Measurements from ENCODE around the gene EIF4H.
"Not testable (repeated sequence)": the region's sequence is repeated elsewhere in the genome, so short reads cannot be mapped to it uniquely, and the experiment has no call there.

Gene EIF4H

DNA sequence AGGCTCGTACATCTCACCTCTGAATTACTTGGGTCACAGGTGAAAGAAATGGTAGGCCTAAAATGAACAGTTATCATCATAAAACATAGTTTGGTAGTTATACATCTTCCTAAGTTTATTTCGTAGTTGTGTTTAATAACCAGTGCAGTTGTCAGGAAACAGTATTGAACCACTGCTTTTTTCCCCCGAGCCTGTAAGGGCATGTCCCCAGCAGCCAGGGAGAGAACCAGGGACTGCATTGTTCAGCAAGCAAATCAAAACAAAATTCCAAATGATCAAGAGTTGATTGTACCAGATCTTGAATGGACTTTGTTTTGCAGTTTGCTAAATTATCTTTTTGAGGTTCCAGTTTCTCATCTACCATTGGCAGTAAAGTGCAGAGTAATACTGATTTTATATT, 2.4 kb downstream of the EIF4H start:
- DNase-seq: no peak

DNA sequence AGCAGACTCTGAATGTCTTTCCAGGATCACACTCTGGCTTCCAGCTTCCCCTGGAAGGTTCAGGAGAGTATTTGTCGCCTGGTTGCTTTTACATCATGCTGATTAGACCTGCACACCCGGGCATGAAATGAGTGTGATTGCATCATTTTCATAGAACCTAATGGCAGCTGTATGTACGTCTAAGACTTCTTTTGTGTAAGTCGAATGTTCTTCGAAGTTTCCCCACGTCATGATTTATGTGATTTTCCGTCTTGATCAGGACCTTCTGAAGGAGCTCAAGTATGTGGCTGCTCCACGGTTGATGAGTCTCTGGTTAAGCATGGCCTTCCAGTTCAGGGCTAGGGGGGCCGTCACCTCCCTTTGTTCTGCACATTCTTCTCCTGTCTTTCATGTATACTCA, 4.5 kb downstream of the EIF4H start:
- no peak for DNase-seq

DNA sequence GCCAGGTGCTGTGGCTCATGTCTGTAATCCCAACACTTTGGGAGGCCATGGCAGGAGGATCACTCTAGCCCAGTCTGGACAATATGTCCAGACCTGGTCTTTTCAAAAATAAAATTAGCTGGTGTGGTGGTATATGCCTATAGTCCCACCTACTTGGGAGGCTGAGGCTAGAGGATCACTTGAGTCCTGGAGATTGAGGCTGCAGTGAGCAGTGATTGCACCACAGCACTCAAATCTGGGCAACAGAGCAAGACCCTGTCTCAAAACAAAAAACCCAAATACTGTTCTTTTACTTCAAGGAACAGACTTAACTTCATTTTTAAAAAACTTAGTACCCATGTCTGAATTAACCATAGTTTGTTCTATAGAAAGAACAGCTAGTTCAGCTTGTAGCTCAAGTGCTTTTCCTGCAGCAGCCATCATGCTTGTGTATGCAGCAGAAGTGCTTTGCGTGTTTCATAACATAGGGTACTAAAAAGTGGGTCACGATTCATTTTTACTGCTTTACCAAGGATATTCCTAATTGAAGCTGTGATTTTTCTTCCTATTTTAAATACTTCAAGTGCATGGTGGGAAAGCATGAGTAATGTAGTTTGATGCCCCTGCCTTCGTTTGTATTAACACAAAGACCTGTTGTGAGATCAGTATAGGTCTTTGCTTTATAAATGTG, 5.9 kb downstream of the EIF4H start:
- no peak for DNase-seq

DNA sequence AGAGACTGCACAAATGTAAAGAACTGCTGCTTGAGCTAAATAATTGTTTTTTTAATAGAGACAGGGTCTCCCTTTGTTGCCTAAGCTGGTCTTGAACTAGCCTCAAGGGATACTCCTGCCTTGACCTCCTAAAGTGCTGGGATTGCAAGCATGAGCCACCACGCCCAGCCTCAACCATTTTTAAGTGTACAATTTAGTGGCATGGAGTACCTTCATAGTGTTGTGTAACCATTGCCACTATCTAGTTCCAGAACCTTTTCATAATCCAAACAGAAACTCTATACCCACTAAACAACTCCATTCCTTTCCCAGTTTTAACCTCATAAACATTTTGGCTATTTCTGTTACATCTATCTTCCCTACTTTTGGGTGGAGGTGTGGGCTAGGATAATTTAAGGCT, 6.7 kb downstream of the EIF4H start:
- DNase-seq: no peak

DNA sequence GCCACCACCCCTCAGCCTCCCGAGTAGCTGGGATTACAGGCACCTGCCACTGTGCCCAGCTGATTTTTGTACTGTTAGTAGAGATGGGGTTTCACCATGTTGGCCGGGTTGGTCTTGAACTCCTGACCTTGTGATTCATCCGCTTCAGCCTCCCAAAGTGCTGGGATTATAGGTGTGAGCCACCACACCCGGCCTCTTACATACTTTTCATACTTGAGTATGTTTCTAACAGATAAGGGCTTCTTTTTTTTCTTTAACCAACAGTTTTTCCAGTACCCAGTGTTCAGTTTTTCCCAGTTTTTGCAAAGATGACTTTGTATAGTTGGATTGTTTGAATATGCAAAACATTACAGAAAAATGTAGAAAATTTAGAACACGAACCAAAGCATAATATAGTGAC, 7.7 kb downstream of the EIF4H start:
- DNase-seq: no peak

DNA sequence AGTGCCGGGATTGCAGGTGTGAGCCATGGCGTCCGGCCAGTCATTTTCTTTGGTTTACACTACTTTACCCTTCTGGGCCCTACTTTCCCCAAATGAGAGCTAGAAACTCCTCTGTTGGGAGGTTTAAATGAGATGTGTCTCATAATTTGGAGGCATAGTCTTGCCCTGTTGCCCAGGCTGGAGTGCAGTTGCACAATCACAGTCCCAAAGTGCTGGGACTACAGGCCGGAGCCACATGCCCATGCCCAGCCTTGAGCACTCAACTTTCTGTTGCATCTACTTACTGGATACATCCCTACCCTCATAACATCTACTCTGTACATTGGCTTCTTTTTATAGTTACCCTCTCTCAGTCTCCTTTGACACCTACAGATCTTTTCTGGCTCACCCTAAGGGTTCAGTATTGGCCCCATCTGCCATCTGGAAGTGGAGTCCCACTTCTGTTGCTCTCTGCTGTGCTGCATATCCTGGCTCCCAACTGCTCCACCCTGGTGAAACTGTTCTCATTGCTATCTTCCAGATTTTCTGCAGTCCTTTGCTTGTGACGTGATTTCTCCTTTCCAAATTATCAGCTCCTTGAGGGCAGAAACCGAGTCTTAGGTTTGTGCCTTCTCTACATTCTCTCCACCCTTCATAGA, 8.4 kb downstream of the EIF4H start:
- DNase-seq: no peak

DNA sequence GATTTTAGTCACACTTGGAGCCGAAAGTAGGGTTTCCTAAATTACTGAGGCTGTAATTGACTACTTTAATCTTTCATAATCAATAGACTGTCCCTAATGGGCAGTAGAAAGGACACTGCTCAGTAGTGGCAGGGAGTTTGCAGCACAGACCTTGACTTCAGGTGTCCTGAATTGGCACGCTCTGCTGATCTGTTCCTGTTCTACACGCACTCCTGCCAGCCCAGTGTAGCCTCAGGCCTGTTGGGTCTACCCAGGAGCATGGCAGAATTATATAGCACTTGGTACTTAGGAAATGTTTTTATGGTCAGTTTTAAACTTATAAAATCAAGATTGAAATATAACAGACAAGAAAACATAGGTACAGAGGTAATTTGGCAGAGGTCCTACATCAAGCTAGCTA, 9.0 kb downstream of the EIF4H start:
- DNase-seq: no peak

DNA sequence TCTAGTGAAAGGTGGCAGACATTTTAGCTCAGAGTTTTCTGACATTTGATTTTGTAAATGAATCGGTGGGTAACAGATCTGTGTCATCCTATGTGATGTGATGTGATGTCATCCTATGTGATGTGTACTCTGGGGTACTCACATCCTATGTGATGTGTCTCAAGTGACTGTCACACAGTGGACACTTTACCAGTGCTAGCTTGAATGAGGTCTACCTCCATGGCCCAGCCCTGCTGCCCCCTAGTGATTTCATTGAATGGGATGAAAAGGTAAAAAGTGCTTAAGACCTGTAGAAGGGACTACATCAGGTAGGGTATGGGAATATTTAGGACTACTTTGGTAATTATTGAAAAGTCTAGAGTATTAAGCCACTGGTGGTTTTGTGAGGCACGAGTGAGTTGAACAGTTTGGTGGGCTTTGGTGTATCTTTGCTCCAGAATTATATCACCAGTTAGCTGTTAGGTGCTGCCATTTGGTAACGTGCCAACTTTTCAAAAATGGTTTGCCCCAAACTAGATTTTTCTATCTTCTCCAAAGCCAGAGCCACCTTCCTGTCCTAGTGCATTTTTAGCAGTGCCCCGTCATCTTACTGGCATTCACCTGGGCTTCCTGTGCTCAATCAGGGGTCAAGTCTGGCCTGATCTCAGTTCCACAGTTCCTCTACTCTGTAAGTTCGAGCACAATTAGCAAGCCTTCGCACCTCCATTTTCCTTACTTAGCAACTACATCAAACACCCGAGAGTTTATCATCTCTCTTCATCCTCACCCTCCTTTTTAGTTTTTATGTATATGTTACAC, 9.7 kb downstream of the EIF4H start:
- DNase-seq: peak; percentile 38

DNA sequence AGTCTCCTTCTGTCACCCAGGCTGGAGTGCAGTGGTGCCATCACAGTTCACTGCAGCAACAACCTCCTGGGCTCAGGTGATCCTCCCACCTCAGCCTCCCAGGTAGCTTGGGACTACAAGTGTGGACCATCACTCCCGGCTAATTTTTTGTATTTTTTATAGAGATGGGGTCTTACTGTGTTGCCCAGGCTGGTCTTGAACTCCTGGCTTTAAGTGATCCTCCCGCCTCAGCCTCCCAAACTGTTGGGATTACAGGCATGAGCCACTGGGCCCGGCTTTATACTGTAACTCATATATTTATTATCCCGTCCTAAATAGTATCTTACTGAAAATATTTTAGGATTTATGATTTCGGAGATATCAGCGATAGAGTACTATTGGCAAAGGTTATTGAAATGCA, 10.9 kb downstream of the EIF4H start:
- no peak for DNase-seq

DNA sequence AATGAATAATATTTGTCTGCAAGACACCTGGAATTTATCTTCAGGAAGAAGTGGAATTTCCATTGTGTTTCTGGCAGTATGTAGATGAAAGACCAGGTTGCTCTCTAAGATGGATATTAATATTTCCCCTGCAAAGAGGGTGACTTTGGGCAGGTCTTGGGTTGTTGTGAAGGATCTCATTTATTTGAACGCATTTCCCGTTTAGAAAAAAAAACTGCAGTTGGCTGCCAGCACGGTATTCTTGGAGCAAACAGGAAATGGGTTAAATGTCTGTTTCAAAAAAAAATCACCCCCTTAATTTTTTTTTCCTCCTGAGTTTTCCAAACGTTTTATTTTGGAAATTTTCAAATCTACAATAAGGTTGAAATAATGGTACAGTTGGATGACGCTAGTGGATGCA, 11.5 kb downstream of the EIF4H start:
- no peak for DNase-seq

DNA sequence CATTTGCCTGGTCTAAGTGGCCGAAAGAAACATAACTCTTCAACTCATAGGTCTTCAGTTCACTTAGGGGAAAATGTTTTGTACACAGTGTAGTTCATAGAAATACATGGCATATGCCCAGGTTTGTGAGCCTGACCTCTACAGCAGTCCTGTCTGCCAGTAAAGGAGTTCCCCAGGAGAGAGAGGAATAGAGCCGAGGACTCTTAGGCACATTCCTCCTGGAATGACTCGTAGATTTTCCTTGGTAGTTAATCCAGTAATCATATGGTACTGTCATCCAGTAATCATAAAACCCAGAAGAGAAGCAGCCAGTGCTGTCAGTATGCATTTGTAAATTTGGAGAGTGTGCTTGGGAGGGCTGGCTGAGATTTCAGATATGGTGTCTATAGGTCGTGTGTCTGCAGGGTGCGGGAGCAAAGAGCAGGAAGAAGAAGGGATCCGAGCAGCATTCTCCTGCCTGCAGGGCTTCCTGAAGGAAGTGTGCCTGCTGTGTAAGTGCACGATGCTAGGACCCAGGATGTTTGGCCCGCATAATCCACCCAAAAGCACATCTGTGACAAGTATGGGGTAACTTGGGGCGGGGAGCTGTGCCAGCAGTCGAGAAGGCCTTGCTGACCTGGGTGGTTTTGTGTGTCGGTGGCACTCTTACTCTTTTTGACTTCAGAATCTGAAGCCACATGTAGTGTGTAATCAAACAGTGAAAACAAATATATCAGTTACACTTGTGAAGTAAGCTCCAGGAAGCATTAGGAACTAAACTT, 13.9 kb downstream of the EIF4H start:
- DNase-seq: no peak

DNA sequence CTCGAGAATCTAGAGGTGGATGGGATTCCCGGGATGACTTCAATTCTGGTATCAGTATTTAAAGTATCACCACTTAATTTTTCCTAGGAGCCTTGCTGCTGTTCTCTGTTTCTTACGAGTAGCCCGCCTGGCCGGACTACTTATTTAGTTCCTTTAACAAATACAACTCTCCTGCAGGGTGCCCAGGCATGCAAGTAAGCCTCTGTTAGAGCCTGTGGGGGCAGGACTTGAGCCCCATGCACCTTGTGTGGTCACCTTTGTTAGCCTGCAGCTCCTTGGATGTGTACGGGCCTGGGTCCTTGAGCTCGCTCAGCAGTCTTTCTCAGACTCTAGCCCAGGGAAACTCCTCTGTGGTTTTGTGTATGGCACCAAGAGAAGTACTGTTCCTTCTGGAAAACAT, 16.1 kb downstream of the EIF4H start:
- DNase-seq: no peak

DNA sequence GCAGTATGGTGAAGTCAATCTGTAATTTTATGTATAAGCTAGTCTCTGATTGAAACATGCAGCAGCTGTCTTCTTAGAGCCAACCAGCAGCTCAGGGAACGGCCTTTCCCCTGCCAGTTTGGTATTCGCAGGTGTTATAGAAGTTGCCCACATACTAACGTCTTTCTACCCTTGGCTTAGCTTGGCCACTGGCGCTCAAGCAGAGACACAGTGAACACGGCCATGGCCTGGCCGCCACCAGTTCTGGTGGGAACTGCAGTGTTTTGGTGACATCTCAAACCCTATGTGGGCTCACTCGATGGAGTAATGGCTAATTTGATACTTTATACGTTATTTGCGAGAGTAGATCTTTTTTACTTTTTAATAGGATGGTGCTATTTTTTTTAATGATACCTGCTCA, 17.1 kb downstream of the EIF4H start:
- DNase-seq: no peak

DNA sequence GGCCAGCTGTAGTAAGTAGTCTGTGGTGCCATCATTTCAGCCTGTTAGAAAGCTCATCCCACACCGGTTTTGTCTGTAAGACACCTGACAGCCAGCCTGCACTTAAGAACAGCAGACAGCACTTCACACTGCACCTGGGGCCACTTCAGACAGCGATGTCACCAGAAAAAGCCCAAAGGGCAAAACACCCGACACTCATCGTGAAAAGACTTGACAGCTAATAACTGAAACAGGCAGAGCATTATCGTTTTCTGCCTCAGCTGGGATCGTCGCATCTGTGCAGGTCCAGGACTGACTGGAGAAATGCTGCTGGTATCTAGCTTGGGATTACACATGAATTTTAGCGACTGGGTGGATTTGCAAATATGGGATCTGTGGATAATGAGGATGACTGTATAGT, 18.9 kb downstream of the EIF4H start:
- no peak for DNase-seq

DNA sequence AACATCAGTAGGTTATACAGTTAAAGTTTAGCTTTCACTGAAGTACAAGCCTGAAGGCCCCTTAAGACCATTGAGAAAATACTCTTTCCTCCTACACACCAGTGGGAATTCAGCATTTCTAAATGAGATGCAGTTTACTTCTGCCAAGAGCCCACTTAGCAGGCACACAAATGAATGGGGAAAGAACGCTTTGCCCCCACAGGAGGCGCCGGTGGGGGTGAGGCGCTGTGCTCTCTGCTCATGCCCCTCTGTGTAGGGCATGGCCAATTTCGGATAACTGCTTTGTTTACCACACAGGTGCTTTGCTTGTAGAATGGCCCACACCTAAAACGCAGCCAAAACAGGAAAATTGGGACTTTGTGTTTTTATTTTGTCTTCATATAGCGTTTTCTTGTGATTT, 19.8 kb downstream of the EIF4H start:
- no peak for DNase-seq

DNA sequence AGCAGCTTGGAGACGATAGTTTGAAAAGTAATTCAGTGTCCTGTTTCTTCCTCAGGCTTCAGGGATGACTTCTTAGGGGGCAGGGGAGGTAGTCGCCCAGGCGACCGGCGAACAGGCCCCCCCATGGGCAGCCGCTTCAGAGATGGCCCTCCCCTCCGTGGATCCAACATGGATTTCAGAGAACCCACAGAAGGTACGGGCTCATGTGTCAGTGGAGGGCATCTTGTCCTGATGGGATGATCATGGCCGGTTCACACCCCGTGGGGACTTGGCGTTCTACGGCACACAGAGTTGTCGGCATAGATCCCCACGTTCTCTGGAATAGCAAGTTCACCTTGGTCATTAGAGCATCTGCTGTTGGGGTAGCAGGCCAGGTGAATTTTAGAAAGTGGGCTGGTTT, 20.5 kb downstream of the EIF4H start:
- no peak for DNase-seq

DNA sequence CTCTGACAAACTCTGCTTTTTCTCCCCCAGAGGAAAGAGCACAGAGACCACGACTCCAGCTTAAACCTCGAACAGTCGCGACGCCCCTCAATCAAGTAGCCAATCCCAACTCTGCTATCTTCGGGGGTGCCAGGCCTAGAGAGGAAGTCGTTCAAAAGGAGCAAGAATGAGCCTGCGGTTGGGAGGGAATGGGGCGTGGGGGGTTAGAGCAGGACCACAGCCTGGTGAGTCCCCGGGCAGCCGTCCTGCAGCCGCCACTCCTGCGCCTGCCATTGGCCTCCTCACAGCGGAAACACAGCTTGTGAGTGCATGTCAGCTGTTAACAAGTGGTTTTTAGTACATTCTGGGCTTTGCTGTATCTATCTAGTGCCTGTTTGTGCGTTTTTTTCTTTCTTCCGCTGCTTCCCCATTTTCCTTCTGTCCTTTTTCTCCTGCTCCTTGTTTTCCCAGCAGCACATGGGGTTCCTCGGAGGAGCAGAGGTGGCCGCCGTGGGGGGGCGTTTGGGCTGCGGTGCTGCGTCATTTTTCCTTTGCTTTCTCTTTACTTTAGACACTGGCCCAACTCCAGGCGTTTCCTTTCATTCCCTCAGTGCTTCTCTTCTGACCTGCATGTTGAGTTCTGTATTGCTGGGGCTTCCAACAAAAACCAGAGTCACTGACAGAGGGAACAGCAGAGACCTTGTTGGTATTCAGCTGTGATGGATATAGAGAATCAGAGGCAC, 21.1 kb downstream of the EIF4H start:
- not testable (repeated sequence) for DNase-seq

DNA sequence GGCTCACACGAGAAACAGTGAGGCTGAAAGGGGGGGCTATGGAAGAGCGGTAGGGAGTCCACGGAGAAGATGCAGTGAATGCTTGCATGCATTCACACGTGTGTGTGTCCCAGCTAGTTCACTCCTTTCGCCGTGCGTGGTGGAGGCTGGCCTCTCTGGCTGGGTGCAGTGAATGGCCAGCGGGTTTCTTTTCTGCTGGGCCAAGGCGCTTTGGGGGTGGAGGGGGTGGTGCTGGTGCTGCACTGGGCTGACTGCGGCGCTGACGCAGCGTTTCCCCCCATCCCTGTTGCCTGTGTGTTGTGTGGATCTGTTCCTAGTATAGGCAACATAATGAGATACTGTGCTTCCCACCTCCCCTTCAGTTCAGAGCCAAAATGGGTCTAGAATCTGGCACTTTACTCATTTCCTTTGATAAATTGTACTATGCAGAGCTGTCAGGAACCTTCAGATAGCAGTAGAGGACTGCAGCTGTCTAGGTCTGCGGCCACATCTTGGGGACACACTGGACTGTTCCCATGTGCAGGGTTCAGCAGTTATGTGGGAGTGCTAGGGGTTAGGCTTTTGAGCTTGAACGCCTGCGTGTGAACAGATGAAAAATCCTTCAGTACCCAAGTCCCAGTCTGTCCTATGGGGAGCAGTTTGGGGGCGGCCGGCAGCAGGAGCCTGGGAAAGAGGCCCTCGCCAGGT, 22.0 kb downstream of the EIF4H start:
- not testable (repeated sequence) for DNase-seq

DNA sequence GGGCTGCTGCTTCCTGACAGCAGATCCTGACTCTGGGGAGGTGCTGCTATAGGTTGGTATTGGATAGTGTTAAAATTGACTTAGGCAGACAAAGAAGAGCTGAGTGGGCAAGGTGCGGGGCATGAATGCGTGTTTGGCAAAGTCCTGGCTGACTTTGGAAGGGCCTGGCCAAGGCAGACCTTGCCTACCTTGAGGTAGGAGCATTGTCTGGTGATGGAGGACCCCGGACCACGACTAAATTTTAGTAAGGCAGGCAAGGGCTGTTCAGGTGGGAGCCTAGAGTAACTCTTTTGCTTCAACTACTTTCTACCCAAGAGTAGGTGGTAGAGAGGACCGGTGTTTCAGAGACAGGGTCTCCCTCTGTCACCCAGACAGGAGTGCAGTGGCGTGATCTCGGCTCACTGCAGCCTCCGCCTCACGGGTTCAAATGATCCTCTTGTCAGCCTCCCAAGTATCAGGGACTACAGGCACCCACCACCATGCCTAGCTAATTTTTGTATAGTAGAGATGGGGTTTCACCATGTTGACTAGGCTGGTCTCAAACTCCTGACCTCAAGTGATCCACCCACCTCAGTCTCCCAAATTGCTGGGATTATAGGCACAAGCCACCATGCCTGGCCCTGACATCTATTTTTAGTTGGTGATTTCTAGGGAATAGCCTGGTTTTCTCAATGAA, 23.4 kb downstream of the EIF4H start:
- no peak for DNase-seq

DNA sequence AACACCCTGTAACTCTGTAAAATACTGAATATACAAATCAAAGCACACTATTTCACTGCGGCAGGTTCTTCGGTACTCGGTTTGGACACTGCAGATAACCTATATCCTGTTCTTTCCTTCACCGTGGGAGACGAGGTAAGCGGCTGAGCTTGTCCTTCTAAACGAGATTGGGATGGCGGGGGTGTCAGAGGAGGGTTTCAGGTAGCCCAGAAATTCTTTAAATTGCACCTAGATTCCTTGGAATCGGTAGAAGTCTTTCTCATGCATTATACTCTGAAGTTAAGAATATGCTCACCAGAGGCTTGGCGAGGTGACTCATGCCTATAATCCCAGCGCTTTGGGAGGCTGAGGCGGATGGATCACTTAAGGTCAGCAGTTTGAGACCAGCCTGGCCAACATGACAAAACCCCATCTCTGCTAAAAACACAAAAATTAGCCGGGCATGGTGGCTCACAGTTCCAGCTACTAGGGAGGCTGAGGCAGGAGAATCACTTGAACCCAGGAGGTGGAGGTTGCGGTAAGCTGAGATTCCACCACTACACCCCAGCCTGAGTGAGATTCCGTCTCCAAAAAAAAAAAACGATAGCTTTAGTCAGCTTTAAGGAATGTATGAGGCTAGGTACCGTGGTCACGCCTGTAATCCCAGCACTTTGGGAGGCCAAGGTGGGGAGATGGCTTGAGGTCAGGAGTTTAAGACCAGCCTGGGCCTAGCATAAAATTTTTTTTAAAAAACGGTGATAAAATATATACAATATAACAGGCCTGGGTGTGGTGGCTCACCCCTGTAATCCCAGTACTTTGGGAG, 25.6 kb downstream of the EIF4H start:
- peak; percentile 34 for DNase-seq

All from NCI-H82 (cell line).